Superior temporal gyrus (tissue), 1 donor: Measurements from ENCODE around the gene MAP4.
"Not testable (repeated sequence)": the region's sequence is repeated elsewhere in the genome, so short reads cannot be mapped to it uniquely, and the experiment has no call there.

Source experiments
- DNase-seq: peaks from one replicate; pipeline ENCODE4 v3.0.0-alpha.2; 2016; ENCODE audit errors: extremely low spot score

MAP4 gene, protein sequence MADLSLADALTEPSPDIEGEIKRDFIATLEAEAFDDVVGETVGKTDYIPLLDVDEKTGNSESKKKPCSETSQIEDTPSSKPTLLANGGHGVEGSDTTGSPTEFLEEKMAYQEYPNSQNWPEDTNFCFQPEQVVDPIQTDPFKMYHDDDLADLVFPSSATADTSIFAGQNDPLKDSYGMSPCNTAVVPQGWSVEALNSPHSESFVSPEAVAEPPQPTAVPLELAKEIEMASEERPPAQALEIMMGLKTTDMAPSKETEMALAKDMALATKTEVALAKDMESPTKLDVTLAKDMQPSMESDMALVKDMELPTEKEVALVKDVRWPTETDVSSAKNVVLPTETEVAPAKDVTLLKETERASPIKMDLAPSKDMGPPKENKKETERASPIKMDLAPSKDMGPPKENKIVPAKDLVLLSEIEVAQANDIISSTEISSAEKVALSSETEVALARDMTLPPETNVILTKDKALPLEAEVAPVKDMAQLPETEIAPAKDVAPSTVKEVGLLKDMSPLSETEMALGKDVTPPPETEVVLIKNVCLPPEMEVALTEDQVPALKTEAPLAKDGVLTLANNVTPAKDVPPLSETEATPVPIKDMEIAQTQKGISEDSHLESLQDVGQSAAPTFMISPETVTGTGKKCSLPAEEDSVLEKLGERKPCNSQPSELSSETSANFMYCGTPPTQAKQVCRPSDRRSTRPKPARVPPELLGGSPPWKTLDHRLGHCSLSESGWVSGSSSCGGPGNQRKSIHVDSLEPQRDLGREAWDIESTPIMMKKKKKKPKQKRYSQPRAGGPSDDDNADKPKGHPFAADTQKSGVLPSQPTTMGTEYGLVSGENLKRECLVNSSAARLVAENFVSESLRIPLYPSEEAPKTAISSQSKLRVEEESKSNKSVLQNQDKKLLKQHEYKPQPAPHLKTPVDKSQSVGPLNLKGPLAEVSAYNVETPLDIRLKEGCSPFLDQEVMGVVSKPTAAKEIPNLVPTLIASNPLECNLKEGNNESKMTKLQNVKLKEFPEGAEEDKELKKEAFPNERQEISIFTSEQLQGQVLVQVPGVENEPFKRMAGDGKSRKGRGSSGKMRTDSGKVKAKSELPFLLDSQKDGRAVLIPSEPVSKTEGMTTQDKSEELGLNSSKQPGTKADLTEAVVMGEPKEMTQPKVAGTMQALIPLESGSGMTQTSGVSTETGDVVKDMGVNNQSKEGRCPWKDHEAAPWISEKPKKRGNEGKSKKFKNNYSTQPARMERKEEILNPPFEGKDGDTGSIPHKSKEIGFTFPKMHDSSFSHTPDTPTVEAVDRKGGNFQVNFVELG (N-terminal part only)

GRCh38 chr3:48016301-48016973 is at the start of gene MAP4:
MAP4 (minus strand) TSS chr3:48016416; CDS start chr3:47998860, 17,556 bp downstream.
- DNase-seq = peak; percentile 52

DNA sequence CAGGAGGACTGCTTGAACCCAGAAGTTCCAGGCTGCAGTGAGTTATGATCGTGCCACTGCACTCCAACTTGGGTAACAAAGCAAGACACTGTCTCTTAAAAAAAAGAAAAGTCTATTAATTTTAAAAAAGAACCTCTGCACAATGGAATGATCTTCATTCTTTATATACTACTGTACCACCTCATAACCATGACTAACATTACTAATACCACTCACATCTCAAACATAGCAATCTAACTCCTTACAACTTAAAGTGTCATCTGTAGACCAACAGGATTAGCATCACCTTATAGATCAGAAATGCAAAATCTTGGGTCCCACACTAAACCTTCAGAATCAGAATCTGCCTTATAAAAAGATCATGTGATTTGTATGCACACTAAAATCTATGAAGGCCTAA is 48.8 kb upstream of the MAP4 start:
- no peak for DNase-seq

- DNase-seq = no peak
Measured at GRCh38 chr3:48064292-48064829, 48.1 kb upstream of the MAP4 start.

DNA sequence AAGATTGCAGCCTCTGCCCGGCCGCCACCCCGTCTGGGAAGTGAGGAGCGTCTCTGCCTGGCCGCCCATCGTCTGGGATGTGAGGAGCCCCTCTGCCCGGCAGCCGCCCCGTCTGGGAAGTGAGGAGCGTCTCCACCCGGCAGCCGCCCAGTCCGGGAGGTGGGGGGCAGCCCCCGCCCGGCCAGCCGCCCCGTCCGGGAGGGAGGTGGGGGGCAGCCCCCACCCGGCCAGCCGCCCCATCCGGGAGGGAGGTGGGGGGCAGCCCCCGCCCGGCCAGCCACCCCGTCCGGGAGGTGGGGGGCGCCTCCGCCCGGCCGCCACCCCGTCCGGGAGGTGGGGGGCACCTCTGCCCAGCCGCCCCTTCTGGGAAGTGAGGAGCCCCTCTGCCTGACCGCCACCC is 45.4 kb upstream of the MAP4 start:
- not testable (repeated sequence) for DNase-seq

DNA sequence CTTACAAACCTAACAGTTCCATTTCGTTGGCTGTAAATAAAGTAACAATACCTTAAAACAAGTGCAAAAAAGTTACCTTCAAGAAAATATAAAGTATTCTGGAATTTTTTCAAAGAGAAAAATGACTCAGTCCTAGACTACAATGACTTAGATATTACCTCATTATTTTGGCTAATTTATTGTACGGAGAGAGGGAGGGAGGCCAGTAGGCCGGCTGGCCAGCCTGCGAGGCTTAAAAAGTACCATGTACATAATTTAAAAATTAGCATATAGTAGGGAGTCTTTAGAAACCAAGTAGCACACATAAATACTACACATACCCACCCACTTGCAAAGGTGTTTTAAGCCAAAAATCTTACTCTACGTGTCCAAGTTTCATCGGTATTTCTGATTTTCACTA is 41.9 kb upstream of the MAP4 start:
- no peak for DNase-seq

GRCh38 chr3:48057521-48057920 is 41.3 kb upstream of the MAP4 start:
- DNase-seq = no peak

DNA sequence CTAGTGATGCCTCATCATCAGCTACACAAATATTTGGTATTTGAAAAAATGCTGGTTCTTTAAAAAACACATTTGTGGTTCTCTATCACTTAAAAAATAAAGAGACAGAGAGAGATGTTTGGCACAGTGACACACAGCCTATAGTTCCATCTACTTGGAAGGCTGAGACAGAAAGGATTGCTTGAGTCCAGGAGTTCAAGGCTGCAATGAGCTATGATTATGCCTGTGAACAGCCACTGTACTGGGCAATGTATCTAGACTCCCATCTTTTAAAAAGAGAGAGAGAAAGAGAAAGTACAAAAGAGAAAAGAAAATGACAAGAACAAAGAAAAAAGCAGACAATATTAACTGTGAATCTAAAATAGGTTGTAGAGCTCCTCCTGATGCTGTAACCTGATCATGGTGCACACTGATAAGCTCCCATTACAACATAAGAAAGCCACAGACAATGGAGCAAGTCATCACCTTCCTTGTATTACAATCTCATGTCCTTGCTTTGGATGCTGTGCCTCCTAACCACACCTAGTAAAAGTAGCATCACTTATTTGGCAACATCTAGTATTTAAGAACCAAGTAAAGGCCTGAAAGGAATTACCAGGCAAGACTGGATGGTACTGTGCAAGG is 31.7 kb upstream of the MAP4 start:
- DNase-seq = no peak

- no peak for DNase-seq
Measured at GRCh38 chr3:48042071-48042760, 26.0 kb upstream of the MAP4 start.

GRCh38 chr3:48039487-48040190 is 23.4 kb upstream of the MAP4 start:
- peak; percentile 85 for DNase-seq

GRCh38 chr3:48038971-48039481 is 22.8 kb upstream of the MAP4 start:
- peak; percentile 58 for DNase-seq

GRCh38 chr3:48034000-48034516 is 17.8 kb upstream of the MAP4 start:
- peak; percentile 85 for DNase-seq

GRCh38 chr3:48030188-48030587 is 14.0 kb upstream of the MAP4 start:
- DNase-seq = no peak

DNA sequence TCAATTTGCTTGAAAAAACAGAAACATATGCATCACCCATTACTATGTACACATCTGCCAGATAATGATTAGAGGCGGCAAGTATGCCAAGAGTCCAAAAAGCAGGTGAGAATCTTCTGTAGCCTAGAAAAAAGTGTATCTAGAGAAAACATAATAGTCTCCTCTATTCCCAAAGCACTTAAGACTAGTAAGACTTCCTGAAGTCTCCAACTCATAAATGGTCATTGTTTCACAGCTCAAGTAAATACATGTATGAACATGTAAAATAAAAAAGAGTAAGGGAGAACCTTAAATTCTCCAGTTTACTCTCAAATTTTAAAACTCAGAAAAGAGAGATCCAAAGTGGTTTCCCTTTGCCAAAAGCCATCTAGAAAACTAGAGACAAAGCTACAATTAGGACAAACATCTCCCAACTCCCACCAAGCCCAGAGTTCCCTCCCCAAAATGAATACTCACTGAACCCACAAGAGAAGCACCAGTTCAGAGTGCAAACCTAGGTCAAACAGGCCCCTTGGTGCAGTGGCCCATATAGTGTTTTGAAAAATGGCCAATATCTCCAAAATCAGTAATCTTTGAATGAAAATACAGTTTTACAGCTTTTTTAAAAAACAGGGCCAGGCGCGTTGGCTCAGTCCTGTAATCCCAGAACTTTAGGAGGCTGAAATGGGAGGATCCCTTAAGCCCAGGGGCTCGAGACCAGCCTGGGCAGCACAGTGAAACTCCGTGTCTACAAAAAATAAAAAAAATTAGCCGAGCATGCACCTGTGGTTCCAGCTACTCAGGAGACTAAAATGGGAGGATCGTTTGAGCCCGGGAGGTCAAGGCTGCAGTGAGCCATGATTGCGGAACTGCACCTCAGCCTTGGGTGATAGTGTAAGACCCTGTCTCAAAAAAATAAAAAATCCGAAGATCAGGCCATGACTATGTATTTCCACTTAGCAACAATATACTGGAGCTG is 11.0 kb upstream of the MAP4 start:
- no peak for DNase-seq

GRCh38 chr3:48026098-48026497 is 9.9 kb upstream of the MAP4 start:
- DNase-seq = no peak

- no peak for DNase-seq
Measured at GRCh38 chr3:48024401-48024800, 8.2 kb upstream of the MAP4 start.

- DNase-seq = no peak
Measured at GRCh38 chr3:48023377-48023776, 7.2 kb upstream of the MAP4 start.

GRCh38 chr3:48022178-48022577 is 6.0 kb upstream of the MAP4 start:
- no peak for DNase-seq

- no peak for DNase-seq
Measured at GRCh38 chr3:48018841-48019240, 2.6 kb upstream of the MAP4 start.
